Measurements from ENCODE around the gene REG1A. TPM values are rescaled to one million over a fixed set of nuclear protein-coding genes. Genes with fewer than 3 reads are reported as not detected.

REG1A gene
- total RNA-seq = not detected in 2 replicates

GRCh38 chr2:79120194-79120713 lies at the start of gene REG1A:
Gene REG1A (plus strand): TSS chr2:79120488. CDS start chr2:79120862, 374 bp downstream.

GRCh38 chr2:79087785-79088364 lies 32.4 kb upstream of the REG1A start, which contains the start of gene REG1B:
Gene REG1B (minus strand): TSS chr2:79087993. CDS start chr2:79087612, 381 bp downstream.

GRCh38 chr2:79159653-79160052 lies 39.4 kb downstream of the REG1A start, which contains the start of gene REG3A:
Gene REG3A (minus strand): TSS chr2:79159753. CDS start chr2:79159405, 348 bp downstream.

Other genes starting within 250 kb of the REG1A start
- gene REG3G, start 94.8 kb upstream of the REG1A start, total RNA-seq = not detected in 2 replicates
- not detected in 2 replicates for gene REG1B, start 32.5 kb upstream of the REG1A start, total RNA-seq
- not detected in 2 replicates for gene REG3A, start 39.3 kb downstream of the REG1A start, total RNA-seq

Data from smooth muscle cell of trachea (primary cell).